HL-60/S4 treated with phorbol 12-myristate 13-acetate at 8.2 ng/mL for 4 days and 3 days (cell line): ENCODE measurements around the gene CCDC167.

Source experiments
- in situ Hi-C: fragments of 300-500 bp; cut with MboI; formaldehyde crosslinking; loops from 2 replicates; pipeline ENCODE4 v1.15.0; 2022; ENCODE audit warnings: low sequenced_read_pairs

CCDC167 gene

DNA sequence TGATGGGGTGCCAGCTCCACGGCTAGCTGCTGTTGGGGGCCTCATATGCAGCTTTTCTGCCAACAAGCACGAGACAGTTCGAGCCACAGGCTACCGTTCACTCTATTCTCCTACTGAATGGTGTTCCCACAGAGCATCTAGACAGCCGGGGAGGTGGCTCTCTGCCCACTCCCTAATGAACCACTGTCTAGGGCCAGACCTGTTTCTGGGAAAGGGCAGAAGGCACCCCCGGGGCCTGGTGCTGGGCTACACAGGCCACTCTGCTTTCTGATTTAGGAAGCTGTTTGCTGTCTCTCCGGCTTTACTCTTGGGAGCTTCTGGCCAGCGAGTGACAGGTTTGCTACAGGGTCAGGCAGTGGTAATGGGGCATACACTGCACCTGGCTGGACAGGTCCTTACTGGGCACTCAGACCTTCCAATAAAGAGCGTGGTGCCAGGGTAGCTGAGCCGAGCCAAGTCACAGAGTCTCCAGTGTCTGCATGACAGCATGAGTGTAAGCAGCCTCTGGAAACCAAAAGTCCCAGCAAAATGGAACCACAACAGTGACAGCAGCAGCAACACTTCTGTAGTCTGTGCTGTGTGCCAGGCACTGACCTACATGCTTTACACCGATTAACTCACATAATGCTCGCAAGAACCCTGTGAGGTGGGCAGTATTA lies 8.4 kb downstream of the CCDC167 start:
- in situ Hi-C loops: no loop called here

DNA sequence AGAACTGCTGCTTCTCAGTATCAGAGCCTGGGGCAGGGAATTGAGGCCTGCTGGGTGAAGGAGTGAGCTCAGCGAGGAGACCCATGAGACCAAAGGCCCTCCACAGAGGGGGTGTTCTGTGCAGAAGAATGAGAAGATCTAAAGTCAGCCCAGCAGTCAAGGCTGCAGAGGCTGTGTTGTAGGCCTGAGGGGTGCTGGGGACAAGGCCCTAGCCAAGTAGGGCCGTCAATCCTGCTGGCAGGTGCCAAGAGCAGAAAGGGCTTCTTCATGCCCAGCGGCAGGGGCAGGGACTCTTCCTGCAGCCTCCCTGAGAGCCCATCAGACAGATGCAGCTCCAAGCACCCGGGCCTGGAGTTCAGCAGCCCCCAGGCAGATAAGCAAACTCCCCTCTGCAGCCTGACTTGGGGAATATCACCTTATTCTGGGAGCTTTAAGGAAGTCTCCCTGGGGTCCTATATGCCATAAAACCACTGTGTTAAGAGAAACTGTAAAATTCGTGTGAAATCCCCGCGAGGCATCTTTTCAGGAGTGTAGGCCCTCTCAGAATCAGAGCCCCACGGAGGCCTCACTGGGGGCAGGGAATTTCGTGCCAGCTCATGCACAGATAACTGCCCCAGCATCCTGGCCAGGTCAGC lies 9.0 kb downstream of the CCDC167 start:
- in situ Hi-C loops: no loop called here

GRCh38 chr6:37489697-37490336 lies 9.9 kb downstream of the CCDC167 start:
- in situ Hi-C loops: no loop called here

DNA sequence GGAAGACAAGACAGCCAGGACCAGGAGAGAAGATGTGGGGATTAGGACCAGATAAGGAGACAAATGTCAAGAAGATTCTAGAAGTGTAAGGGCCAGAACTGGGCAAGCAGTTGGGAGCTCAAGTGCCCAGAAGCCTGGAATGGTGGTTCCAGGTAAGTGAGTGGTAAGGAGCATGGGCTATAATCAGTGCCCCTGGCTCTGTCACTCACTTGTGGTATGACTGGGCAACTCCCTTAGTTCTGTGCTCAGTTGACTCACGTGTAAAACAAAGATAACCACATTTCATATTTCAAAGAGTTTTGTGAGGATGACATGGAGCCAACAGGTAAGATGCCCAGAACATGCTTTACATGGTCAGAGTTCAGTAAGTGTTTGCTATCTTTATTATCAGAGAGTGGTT lies 11.2 kb downstream of the CCDC167 start:
- in situ Hi-C loops: no loop called here

DNA sequence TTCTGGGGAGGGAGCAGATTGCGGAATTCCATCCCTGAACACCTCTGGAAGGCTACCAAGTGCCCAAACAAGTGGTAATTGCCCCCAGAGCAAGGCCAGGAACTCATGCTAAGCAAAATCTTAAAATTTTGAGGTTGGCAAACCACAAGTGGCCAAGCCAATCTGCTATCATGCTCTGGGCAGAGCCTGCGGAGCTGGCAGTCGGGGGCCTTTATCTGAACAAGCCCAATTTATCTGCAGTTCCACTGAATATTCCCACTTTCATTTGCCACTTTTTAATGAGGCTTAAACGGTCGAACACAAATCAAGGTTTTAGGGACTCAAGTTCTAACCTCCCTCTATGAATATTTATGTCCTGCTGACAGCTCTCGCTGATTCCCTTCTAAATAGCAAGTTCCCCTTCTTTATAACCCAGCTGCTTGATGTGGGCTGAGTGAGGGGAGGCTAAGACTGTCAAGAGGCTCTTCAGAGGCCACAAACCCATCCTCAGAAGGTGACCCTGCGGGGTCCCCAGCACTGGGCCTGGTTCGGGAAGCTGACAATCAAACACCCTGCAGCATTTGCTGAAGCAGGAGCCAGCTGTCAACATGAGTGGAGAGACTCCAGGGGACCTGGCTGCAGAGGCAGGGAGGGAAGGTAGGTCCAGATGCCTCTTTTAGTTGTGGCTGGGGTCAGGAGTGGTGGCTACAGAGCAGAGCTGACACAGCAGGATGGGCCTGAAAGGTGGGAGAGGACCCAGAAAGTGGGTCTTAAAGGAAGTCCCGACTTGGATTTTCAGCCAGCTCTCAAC lies 11.9 kb downstream of the CCDC167 start:
- in situ Hi-C loops: no loop called here

- in situ Hi-C loops: no loop called here
These were observed 13.4 kb downstream of the CCDC167 start for GRCh38 chr6:37486121-37486839.

GRCh38 chr6:37485291-37485702 lies 14.4 kb downstream of the CCDC167 start:
- in situ Hi-C loops: no loop called here

GRCh38 chr6:37484786-37485170 lies 14.9 kb downstream of the CCDC167 start:
- in situ Hi-C loops: no loop called here

DNA sequence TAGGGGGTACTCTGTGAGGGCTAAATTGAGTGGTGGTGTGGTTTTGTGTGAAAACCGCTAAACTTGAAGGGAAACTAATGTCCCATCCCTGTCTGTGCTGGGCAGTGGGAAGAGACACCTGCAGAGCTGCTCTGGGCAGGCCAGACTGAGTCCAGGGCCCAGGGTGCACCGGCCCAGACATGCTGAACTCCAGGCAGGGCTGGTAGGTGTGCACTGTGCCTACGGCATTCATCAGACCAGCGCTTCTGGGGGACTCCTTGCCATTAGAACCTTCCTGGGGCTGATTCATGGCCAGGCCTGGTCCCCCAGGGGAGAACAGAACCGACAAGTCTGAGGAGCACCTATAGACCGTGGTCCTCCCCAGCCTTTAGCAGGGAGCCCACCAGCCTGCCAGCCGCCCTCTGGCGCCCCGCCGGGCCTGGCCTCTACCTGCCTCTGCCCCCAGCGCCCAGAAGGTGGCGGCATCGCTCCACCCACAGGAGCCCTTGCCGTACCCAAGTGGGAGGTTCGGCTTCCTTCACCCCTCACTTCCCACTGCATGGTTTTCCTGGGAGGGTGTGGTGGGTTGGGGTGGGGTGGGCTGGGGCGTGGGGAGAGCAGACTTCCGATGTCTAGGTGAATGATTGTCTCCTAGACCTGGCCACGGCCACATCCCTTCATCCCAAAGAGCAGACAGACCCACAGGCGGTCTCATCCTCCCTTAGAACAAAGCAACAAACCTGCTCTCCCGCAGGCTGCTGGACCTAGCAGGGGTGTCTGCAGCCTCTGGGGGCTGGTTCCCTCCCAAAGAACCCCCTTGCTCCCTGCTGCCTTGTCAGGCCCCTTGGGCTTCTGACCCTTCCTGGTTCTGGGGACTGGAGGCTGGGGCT lies 15.5 kb downstream of the CCDC167 start:
- in situ Hi-C loops: no loop called here

DNA sequence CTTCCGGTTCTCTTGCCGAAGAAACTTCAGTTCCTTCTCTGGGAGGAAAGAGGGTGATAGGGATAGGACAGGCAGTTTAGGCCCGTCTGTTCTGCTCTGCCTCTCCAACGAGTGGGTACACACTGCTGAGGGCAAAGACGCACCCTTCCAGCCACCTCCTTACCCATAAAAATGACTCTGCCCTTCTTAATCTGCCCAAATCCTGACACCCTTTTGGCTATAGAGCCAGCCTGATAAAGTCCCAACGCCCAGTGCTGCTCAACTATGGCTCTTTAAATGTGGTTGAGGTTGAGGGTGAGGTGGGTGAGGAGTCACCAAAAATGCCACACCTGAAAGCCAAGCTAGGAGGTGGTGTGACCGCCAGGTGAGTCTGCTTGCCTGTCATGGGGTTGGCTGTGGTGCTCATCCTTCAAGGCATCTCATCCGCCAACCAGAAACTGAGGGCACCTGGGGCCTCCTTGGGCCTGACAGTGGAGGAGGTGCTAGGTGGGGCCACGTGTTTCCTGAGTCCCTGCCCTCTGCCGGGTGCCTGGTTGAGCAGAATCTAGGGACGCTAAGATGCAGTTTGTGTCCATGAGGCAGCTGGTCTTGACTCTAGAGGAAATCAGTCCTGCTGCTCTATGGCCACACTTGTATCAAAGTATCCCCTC lies 16.3 kb downstream of the CCDC167 start:
- in situ Hi-C loops: no loop called here

GRCh38 chr6:37482606-37483251 lies 17.0 kb downstream of the CCDC167 start:
- in situ Hi-C loops: no loop called here

DNA sequence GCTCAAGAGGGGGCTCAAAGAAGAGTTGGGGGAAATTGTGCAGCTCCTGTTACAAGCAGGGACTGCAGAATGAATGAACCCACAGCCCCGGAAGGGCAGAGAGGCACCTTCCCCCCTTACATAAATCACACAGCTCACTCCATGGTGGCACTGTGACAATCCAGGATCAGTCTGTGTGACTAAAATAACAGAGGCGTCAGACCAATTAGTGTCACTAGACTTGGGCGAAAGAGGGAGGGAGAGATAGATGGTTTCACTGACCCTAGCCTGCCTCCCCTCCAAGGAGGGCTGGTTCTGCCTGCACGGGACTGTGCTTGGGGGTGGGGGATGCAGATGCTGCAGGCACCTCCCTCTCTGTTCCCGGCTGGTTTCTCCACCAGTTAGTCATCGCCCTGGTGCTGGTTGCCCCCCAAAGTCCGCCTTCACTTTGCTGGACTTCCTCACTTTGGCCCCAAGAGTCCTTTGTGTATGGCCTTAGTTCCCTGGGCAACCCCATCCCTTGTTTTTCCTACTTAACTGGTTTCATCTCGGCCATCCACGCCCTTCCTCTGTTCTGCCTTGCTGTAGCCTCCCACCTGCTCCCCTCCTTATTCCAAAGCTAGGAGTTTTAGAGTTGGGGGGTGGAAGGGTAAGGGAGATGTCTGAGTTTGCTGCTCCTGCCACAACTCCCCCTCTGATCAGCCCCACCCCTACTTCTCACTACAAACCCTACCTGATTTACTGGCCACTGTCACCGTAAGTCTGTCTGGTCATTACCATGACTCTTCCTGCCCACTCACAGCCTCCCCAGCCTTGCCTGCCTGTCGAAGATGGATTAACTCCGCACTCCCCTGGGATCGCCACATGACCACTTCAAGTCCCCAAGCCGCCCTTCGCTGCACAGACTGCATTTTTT lies 17.7 kb downstream of the CCDC167 start:
- in situ Hi-C loops: no loop called here

DNA sequence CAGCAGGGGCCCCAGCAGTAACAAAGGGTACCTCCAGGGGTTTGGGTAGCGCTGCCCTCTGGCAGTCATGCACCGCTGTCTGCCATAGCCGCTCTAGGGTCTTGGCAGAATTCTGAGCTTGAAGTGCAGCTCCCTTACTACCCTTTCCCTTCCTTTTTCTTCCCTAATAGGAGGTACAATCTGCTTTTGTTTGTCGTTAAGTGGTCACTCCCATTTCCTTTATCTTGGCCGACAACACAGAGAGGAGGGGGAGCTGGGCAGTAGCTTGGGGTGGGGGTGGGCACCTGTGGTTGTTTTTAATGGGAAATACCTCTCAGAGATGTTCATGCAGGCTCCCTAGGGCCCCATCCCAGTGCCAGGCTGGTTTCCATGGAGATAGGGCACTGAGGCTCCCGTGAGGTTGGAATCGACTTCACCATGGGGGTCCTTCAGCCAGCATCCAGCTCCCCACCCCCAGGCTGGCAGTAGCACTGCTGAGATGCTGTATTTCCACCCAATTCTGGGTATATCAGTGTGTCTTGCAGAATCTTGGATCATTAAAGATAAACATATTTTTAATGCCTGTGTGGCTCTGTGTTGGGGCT lies 18.6 kb downstream of the CCDC167 start:
- in situ Hi-C loops: no loop called here

DNA sequence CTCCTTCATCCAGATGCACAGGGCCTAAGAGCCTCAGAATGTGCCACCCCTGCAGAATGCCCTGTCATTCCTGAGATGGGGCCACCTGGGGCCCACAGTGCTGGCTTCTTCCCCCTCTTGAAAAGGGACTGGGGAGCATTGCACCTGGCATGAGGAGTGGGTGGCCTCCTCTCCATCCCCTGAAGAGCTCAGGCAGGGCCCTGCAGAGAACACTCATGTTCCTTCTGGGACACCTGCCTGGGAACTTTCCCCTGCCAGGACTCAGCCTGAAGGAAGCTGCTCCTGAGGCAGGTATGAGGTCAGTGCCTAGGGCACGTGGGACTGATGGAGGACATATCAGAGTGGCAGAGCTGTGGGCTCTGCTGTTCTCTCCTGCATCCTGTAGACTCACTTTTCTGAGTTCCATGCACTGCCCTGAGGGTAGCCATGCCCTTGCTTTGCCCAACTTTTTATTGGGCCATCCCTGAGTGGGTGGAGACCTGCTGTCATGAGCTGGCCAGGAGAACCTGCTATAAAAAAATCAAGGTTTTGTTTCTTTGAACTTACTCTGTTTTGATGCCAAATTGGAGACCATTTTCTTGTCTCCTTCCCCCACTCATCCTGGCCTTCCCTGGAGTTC lies 19.5 kb downstream of the CCDC167 start:
- in situ Hi-C loops: no loop called here

- in situ Hi-C loops: no loop called here
These were observed 20.3 kb downstream of the CCDC167 start for GRCh38 chr6:37479266-37479854.

DNA sequence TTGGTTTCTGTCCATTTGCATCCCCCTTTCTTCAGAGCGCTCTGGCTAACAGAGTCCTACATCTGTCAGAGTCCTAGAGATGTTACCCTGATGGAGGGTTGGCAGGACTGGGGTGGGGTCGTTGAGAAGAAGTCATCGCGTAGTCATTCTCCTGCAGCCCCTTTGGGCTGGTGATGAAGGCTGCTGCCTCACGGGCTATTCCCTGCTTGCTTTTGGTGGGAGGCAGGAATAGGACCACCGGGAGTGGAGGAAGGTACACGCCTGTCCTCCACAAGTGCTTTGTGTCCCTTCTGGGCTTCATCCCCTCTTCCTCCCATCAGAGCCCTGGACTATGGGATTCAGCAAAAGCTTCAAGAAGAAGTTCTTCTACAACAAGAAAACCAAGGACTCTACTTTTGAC lies 20.9 kb downstream of the CCDC167 start:
- in situ Hi-C loops: no loop called here
